HG02885 (cell line): ENCODE data around the gene CENPS.
"Not testable (repeated sequence)": the region's sequence is repeated elsewhere in the genome, so short reads cannot be mapped to it uniquely, and the experiment has no call there.

Experiments used
- ATAC-seq: cut with Tn5 transposase; IDR thresholded peaks from one replicate; pipeline ENCODE4 v1.9.1; 2021; ENCODE audit warnings: mild to moderate bottlenecking; ENCODE audit not compliant: unreplicated experiment, poor library complexity

The CENPS gene

GRCh38 chr1:10450156-10450814, 20.1 kb downstream of the CENPS start:
- no peak for ATAC-seq

DNA sequence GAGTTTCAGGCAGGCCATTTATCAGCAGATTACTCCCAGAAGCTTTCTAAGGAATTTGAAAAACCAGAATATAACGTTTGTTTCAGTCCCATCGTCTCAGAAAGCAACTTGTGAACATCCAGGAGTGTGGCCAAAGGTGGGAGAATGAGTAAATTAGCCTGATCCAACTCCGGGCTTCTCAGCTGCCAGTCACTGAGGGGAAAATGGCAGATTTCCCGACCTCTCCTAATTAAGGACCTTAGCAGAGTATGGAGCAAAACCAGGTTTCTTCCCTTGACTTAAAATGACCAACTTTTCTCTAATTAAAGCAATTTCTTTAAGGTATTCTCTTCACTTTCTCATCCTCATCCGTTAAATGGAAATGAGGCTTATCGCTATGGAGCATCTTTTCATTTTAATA, 20.6 kb downstream of the CENPS start:
- ATAC-seq = no peak

DNA sequence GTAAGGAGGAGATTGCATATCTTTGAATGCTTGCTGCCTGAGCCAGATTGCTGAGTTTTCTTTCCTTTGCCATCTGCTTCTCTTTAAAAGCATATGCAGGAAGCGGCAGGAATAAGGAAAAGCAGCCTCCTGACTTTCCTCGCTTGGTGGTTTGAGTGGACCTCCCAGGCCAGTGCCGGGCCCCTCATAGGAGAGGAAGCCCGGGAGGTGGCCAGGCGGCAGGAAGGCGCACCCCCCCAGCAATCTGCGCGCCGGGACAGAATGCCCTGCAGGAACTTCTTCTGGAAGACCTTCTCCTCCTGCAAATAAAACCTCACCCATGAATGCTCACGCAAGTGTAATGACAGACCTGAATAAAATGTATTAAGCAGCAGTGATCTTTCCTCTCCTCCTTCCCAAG, 21.1 kb downstream of the CENPS start:
- no peak for ATAC-seq

DNA sequence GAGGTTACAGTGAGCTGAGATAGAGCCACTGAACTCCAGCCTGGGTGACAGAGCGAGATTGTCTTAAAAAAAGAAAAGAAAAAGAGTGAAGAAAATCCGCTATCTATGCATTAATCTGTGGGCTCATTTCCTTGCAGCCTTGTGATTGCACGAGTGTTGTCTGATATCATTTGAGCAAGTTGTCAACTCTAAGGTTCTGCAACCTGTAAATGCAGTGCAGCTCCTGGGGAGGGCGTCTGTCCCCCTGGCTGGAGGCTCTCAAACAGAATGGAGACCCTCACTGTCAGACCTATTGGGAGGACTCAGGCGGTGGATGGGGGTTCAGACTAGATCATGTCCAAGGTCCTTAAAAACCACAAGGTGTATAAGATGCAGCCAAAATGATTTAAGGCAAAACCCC, 25.8 kb downstream of the CENPS start:
- no peak for ATAC-seq

DNA sequence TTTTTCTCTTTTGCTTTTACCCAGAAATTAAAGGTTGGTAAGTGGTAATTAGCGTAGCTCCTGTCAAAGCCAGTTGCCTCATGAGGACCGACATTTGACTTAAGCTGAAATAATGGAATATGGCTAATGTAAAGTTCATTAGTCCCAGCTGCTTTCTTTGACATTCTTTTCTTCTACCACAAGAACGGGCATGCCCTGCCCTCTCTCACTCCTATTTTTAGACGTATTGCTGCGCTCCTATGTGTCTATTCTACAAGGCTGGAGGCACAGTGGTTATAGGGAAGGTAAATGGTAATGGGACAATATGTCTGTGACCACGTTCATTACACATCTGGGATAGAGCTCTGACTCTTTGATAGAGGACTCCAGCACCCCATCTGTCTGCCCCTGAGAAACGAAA, 26.4 kb downstream of the CENPS start:
- no peak for ATAC-seq

GRCh38 chr1:10457462-10457861, 27.2 kb downstream of the CENPS start:
- not testable (repeated sequence) for ATAC-seq

GRCh38 chr1:10457875-10458274, 27.6 kb downstream of the CENPS start:
- no peak for ATAC-seq

- no peak for ATAC-seq
These were observed 29.0 kb downstream of the CENPS start for GRCh38 chr1:10459184-10459583.

GRCh38 chr1:10467078-10467477, 36.8 kb downstream of the CENPS start:
- ATAC-seq = no peak

DNA sequence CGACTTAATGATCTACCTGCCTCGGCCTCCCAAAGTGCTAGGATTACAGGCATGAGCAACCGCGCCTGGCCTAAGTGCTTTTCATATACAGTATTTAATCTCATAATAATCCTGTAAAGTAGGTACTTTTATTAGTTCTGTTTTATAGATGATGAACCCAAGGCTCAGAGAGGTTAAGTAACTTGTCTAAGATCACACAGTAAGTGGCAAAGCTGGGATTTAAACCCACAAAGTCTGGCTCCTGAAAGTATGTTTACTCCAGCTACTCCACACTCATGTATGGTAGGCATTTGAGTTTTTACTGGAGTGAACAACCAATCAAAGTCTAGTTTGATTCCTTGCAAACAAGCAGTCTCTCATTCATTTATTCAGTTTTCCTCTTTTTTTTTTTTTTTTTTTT, 39.8 kb downstream of the CENPS start:
- ATAC-seq = no peak

- no peak for ATAC-seq
These were observed 41.4 kb downstream of the CENPS start for GRCh38 chr1:10471411-10472219.

DNA sequence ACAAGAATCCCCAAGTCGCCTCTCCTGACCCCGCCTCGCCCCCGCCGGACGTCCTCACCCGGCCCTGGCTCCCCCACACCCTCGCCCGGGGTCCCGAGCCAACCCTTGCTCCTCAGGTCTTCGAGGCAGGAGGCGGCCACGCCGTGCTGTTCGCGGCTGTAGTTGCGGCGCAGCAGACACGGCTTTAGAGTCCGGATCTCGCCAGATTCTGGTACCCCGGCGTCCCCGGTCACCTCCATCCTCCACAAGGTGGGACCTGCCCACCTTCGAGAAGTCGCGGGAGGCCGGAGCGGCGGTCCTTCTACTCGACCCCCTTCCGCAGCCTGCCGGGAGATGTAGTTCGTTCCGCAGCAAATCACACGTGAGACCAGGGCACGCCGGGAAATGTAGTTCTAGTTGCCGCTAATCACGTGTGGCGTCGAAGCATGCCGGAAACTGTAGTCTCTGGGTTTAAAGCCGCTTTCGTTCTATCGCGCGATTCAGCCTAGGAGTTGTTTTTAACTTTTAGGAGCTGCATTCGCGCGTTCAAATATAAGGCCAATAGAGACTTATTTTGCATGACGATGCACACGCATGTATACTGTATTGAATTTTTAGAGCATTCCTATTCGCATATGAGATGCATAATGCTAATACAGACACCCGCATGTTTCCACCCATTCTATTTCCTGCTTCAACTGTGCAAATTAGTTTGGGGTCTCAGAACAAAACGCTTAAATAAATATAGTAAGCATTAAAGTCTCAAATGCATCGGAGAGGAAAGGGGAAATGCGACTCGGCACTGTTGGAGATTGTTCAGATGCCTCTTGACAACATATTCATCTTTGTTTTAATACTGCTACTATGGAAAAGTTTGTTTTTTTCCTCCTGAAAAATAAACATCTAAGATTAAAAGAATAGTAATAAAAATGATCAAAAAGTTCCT, 42.2 kb downstream of the CENPS start, which contains the start of gene DFFA:
Gene DFFA (minus strand): TSS at position 310 of the 925 bp plus-strand sequence. CDS start 71 bp downstream, at position 239.
- peak; percentile 81 for ATAC-seq

- no peak for ATAC-seq
These were observed 43.0 kb downstream of the CENPS start for GRCh38 chr1:10473145-10473765.

- ATAC-seq = not testable (repeated sequence)
These were observed 44.0 kb downstream of the CENPS start for GRCh38 chr1:10474309-10474612.

- peak; percentile 72 for ATAC-seq
These were observed 44.6 kb downstream of the CENPS start, which contains the start of gene PEX14 for GRCh38 chr1:10474613-10475507. PEX14 (plus strand) TSS chr1:10474950; CDS start chr1:10474967, 17 bp downstream.

DNA sequence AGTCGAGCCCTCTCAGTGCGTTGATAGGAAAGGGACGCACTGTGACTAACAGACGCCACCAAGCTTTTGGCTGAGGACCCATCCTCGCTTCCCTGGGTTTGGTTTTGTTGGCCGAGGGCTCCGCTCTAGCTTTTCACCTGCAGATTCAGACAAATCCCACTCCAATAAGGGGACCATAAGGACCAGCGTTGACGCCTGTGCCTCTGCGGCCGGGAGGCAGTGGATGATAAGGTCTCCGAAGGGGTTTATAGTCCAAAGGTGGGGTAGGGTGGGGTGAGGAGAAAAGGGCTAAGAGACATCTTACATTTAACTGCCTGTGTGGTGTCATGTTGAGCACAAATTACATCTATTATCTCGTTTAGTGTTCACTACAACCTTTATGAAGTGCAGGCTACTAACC, 45.3 kb downstream of the CENPS start:
- no peak for ATAC-seq

GRCh38 chr1:10479296-10479695, 49.1 kb downstream of the CENPS start:
- ATAC-seq = no peak

- ATAC-seq = no peak
These were observed 50.4 kb downstream of the CENPS start for GRCh38 chr1:10480614-10481013.

DNA sequence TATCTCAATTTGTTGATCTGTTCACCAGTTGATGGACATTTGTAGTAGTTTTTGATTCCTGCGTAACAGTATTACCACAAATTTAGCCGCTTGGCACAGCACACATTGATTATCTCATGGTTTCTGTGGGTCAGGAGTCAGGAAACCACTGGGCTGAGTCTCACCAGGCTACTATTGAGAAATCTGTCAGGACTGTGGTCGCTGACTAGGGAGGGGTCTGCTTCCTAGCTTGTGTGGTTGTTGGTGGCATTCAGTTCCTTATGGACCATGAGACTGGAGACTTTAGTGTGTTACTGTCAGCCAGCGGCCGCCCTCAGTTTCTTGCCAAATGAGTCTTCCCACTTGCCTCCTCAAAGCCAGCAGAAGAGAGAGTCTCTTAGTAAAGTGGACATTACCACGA, 54.3 kb downstream of the CENPS start:
- no peak for ATAC-seq
